ENCODE results near the gene ALDH3B2.

ALDH3B2 gene

GRCh38 chr11:67656278-67656922, 18.0 kb downstream of the ALDH3B2 start:
- TF ChIP-seq CTCF (IDR thresholded peaks at IDR 0.05; ENCODE audit: low read depth, low read length, missing control alignments) = no peak
- Histone ChIP-seq H3K27me3 (replicated peaks) (no peaks in the 10 kb centered on the region), H3K36me3 (replicated peaks) (no peaks in the 10 kb centered on the region), H3K27ac (no peak overlapping the region), H3K4me3 (ENCODE audit: low read depth, low read length) (no peak overlapping the region)
- in situ Hi-C loops (cut with HindIII; ENCODE audit: low pct_ligation_motif_present, low sequenced_read_pairs) = no loop called here
- peak; percentile 9 for DNase-seq

GRCh38 chr11:67654225-67654624, 20.2 kb downstream of the ALDH3B2 start:
- DNase-seq = no peak
- H3K4me3 ChIP-seq (ENCODE audit: low read depth, low read length) = no peak overlapping the region
- no peaks in the 10 kb centered on the region for H3K27me3 ChIP-seq (replicated peaks)
- no peak overlapping the region for H3K27ac ChIP-seq
- no peak for TF ChIP-seq CTCF (IDR thresholded peaks at IDR 0.05; ENCODE audit: low read depth, low read length, missing control alignments)
- H3K36me3 ChIP-seq (replicated peaks) = no peaks in the 10 kb centered on the region
- in situ Hi-C loops (cut with HindIII; ENCODE audit: low pct_ligation_motif_present, low sequenced_read_pairs) = no loop called here

GRCh38 chr11:67652965-67653845, 21.2 kb downstream of the ALDH3B2 start:
- H3K36me3 ChIP-seq (replicated peaks) = no peaks in the 10 kb centered on the region
- no peaks in the 10 kb centered on the region for H3K27me3 ChIP-seq (replicated peaks)
- in situ Hi-C loops (cut with HindIII; ENCODE audit: low pct_ligation_motif_present, low sequenced_read_pairs) = no loop called here
- no peak for TF ChIP-seq CTCF (IDR thresholded peaks at IDR 0.05; ENCODE audit: low read depth, low read length, missing control alignments)
- DNase-seq = no peak
- H3K4me3 ChIP-seq (ENCODE audit: low read depth, low read length) = no peak overlapping the region
- no peak overlapping the region for H3K27ac ChIP-seq

- Histone ChIP-seq H3K4me3 (ENCODE audit: low read depth, low read length) (no peak overlapping the region), H3K36me3 (replicated peaks) (no peaks in the 10 kb centered on the region), H3K27me3 (replicated peaks) (no peaks in the 10 kb centered on the region), H3K27ac (no peak overlapping the region)
- no peak for TF ChIP-seq CTCF (IDR thresholded peaks at IDR 0.05; ENCODE audit: low read depth, low read length, missing control alignments)
- no peak for DNase-seq
- in situ Hi-C loops (cut with HindIII; ENCODE audit: low pct_ligation_motif_present, low sequenced_read_pairs) = no loop called here
Measured at GRCh38 chr11:67651976-67652781, 22.2 kb downstream of the ALDH3B2 start.

GRCh38 chr11:67649634-67650510, 24.6 kb downstream of the ALDH3B2 start:
- DNase-seq = no peak
- Histone ChIP-seq H3K27me3 (replicated peaks) (no peaks in the 10 kb centered on the region), H3K27ac (no peak overlapping the region), H3K4me3 (ENCODE audit: low read depth, low read length) (no peak overlapping the region), H3K36me3 (replicated peaks) (no peaks in the 10 kb centered on the region)
- in situ Hi-C loops (cut with HindIII; ENCODE audit: low pct_ligation_motif_present, low sequenced_read_pairs) = no loop called here
- TF ChIP-seq CTCF (IDR thresholded peaks at IDR 0.05; ENCODE audit: low read depth, low read length, missing control alignments) = no peak
